HCEC 1CT (cell line): ENCODE measurements around the gene ZNF610.
"Not testable (repeated sequence)": the region's sequence is repeated elsewhere in the genome, so short reads cannot be mapped to it uniquely, and the experiment has no call there.

Source experiments
- DNase-seq: peaks from one replicate; pipeline ENCODE4 v3.0.0-alpha.2; 2017

The ZNF610 gene

GRCh38 chr19:52336117-52336790 is at the start of gene ZNF610:
Gene ZNF610 (plus strand): TSS chr19:52336243. CDS start chr19:52349173, 12,930 bp downstream.
- peak; percentile 76 for DNase-seq

GRCh38 chr19:52286256-52286655 is 49.8 kb upstream of the ZNF610 start:
- no peak for DNase-seq

- DNase-seq, result no peak
These were observed 44.3 kb upstream of the ZNF610 start for GRCh38 chr19:52291781-52292180.

- not testable (repeated sequence) for DNase-seq
These were observed 43.1 kb upstream of the ZNF610 start for GRCh38 chr19:52292946-52293345.

GRCh38 chr19:52296400-52296772 is 39.7 kb upstream of the ZNF610 start:
- DNase-seq, result no peak

- DNase-seq, result peak; percentile 67
These were observed 39.1 kb upstream of the ZNF610 start, which contains the start of gene ZNF480 for GRCh38 chr19:52296773-52297600. Gene ZNF480 (plus strand): TSS chr19:52297169. CDS start chr19:52300413, 3,244 bp downstream.

- no peak for DNase-seq
These were observed 38.3 kb upstream of the ZNF610 start for GRCh38 chr19:52297601-52298364.

- no peak for DNase-seq
These were observed 28.8 kb upstream of the ZNF610 start for GRCh38 chr19:52307275-52307674.

GRCh38 chr19:52322429-52322828 is 13.6 kb upstream of the ZNF610 start:
- DNase-seq, result no peak

GRCh38 chr19:52331757-52332156 is 4.3 kb upstream of the ZNF610 start:
- DNase-seq, result no peak

GRCh38 chr19:52335768-52336116 is 301 bp upstream of the ZNF610 start:
- DNase-seq, result no peak

GRCh38 chr19:52336791-52337381 is 843 bp downstream of the ZNF610 start:
- no peak for DNase-seq

GRCh38 chr19:52339022-52339421 is 3.0 kb downstream of the ZNF610 start:
- not testable (repeated sequence) for DNase-seq

GRCh38 chr19:52343548-52343947 is 7.5 kb downstream of the ZNF610 start:
- DNase-seq, result no peak

GRCh38 chr19:52345162-52345561 is 9.1 kb downstream of the ZNF610 start:
- no peak for DNase-seq

GRCh38 chr19:52351512-52351911 is 15.5 kb downstream of the ZNF610 start:
- DNase-seq, result no peak

GRCh38 chr19:52366414-52366824 is 30.4 kb downstream of the ZNF610 start:
- no peak for DNase-seq

GRCh38 chr19:52369559-52370340 is 33.7 kb downstream of the ZNF610 start, which contains the start of gene ZNF880:
Gene ZNF880 (plus strand): TSS chr19:52369923. CDS start chr19:52369966, 43 bp downstream.
- peak; percentile 60 for DNase-seq

- DNase-seq, result no peak
These were observed 34.3 kb downstream of the ZNF610 start for GRCh38 chr19:52370341-52370710.

GRCh38 chr19:52391135-52391534 is 55.1 kb downstream of the ZNF610 start:
- DNase-seq, result no peak

GRCh38 chr19:52397310-52398080 is 61.5 kb downstream of the ZNF610 start, which contains the start of gene ZNF528:
Gene ZNF528 (plus strand): TSS chr19:52397849. CDS start chr19:52402014, 4,165 bp downstream.
- DNase-seq, result peak; percentile 89
